WERI-Rb-1 (cell line): ENCODE results near the gene DLST.

Experiments
- DNase-seq: peaks from one replicate; pipeline ENCODE4 v3.0.0-alpha.2; 2020
- H3K27ac ChIP-seq: fragments of 250-450 bp; sonication (Bioruptor Pico); 2 replicates; pipeline ENCODE4 v1.5.1; 2020; ENCODE audit warnings: mild to moderate bottlenecking, moderate library complexity
- H3K27me3 ChIP-seq: fragments of 250-450 bp; sonication (Bioruptor Pico); 2 replicates; pipeline ENCODE4 v1.5.1; 2021; ENCODE audit warnings: mild to moderate bottlenecking, low read depth, moderate library complexity; ENCODE audit not compliant: insufficient read depth, severe bottlenecking
- H3K36me3 ChIP-seq: fragments of 250-450 bp; sonication (Bioruptor Pico); 2 replicates; pipeline ENCODE4 v1.5.1; 2020; ENCODE audit warnings: mild to moderate bottlenecking, moderate library complexity
- H3K4me3 ChIP-seq: 2 replicates; pipeline ENCODE4 v1.5.1; 2011; ENCODE audit warnings: low read depth, mild to moderate bottlenecking, control low read depth, low read length
- H3K9me3 ChIP-seq: fragments of 250-450 bp; sonication (Bioruptor Pico); 2 replicates; pipeline ENCODE4 v1.5.1; 2021; ENCODE audit warnings: mild to moderate bottlenecking, moderate library complexity; ENCODE audit not compliant: severe bottlenecking
- TF ChIP-seq, protein P1 (sequence below): IDR thresholded peaks from 2 replicates; pipeline ENCODE4 v1.5.1; 2011; ENCODE audit warnings: low read depth, mild to moderate bottlenecking, control low read depth, inconsistent platforms, low read length

DLST gene

GRCh38 chr14:74950795-74951442, 69.2 kb downstream of the DLST start:
- Histone ChIP-seq H3K27me3 (no peaks in the 10 kb centered on the region), H3K36me3 (peaks cover 50% of the 10 kb centered on the region), H3K27ac (no peak overlapping the region), H3K9me3 (no peaks in the 10 kb centered on the region), H3K4me3 (no peak overlapping the region)
- DNase-seq: no peak
- TF ChIP-seq, protein P1, sequence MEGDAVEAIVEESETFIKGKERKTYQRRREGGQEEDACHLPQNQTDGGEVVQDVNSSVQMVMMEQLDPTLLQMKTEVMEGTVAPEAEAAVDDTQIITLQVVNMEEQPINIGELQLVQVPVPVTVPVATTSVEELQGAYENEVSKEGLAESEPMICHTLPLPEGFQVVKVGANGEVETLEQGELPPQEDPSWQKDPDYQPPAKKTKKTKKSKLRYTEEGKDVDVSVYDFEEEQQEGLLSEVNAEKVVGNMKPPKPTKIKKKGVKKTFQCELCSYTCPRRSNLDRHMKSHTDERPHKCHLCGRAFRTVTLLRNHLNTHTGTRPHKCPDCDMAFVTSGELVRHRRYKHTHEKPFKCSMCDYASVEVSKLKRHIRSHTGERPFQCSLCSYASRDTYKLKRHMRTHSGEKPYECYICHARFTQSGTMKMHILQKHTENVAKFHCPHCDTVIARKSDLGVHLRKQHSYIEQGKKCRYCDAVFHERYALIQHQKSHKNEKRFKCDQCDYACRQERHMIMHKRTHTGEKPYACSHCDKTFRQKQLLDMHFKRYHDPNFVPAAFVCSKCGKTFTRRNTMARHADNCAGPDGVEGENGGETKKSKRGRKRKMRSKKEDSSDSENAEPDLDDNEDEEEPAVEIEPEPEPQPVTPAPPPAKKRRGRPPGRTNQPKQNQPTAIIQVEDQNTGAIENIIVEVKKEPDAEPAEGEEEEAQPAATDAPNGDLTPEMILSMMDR: no peak

- TF ChIP-seq, protein P1: no peak
- Histone ChIP-seq H3K9me3 (no peaks in the 10 kb centered on the region), H3K27me3 (no peaks in the 10 kb centered on the region), H3K27ac (no peak overlapping the region), H3K36me3 (peaks cover 46% of the 10 kb centered on the region), H3K4me3 (no peak overlapping the region)
- no peak for DNase-seq
Measured at GRCh38 chr14:74951443-74952179, 69.9 kb downstream of the DLST start.

- DNase-seq: no peak
- Histone ChIP-seq H3K36me3 (peaks cover 40% of the 10 kb centered on the region), H3K4me3 (no peak overlapping the region), H3K9me3 (no peaks in the 10 kb centered on the region), H3K27me3 (no peaks in the 10 kb centered on the region), H3K27ac (no peak overlapping the region)
- TF ChIP-seq, protein P1: no peak
Measured at GRCh38 chr14:74952180-74952665, 70.5 kb downstream of the DLST start.

GRCh38 chr14:74952697-74953484, 71.2 kb downstream of the DLST start:
- no peaks in the 10 kb centered on the region for H3K9me3 ChIP-seq
- H3K27me3 ChIP-seq: no peaks in the 10 kb centered on the region
- TF ChIP-seq, protein P1: no peak
- peaks cover 33% of the 10 kb centered on the region for H3K36me3 ChIP-seq
- no peak overlapping the region for H3K4me3 ChIP-seq
- H3K27ac ChIP-seq: peak overlapping the region; percentile 67
- DNase-seq: no peak
